ENCODE results near the gene GARIN1A. TPM values are rescaled to one million over a fixed set of nuclear protein-coding genes. Genes with fewer than 3 reads are reported as not detected.

GARIN1A gene
- total and polyA plus RNA-seq, 10 of the 15 experiments (the other 5 are each of a cell fraction or from before 2014, with no cell fraction given) = 0.04 to 0.43 (median 0.23) TPM; not detected in 1

DNA sequence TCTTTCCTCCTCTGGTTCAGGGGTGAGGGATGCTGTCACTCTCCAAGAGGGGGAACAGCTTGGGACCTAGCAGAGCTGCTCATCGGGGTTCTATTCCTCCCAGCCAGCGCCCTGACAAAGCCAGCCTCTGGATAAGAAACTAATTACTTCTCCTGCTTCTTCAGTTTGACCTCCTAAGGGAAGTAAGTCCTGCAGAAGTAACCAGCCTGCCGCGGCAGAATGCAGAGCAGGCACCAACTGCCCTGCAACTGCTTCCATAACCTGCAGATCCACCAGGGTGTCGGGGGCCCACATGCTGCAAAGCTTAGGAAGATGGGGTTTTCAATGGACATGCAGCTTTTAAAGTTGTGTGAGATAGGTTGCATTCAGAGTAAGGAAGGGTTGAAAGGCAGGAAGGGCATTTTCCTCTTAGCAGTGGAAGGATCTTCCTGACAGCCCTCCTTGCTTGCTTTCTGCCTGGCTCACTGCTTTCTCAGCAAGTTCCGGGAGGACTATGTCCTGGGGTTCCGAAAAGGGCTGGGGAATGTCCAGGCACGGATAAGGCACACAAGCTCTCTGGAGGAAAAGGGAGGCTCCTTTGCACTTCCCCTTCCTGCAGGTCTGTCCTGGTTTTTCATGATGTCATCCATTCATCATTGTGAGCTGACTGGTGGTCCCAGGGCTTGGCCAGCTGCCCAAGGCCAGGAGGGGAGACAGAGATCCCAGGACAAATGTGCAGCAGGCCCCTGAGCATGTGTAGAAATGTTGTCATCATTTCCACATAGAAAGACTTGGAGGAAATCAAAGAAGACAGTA is 42.8 kb downstream of the GARIN1A start (continued):
- TF ChIP-seq ZBTB33 (IDR thresholded peaks at IDR 0.05) = no peak
- TF ChIP-seq CBX3 (IDR thresholded peaks at IDR 0.05; ENCODE audit: borderline replicate concordance, low read depth) = no peak
- no peak for TF ChIP-seq MXI1 (IDR thresholded peaks at IDR 0.05; ENCODE audit: low read depth, low read length)
- TF ChIP-seq ZNF384 (IDR thresholded peaks at IDR 0.05; ENCODE audit: borderline replicate concordance, low read depth, low read length) = no peak
- TF ChIP-seq, protein P1, sequence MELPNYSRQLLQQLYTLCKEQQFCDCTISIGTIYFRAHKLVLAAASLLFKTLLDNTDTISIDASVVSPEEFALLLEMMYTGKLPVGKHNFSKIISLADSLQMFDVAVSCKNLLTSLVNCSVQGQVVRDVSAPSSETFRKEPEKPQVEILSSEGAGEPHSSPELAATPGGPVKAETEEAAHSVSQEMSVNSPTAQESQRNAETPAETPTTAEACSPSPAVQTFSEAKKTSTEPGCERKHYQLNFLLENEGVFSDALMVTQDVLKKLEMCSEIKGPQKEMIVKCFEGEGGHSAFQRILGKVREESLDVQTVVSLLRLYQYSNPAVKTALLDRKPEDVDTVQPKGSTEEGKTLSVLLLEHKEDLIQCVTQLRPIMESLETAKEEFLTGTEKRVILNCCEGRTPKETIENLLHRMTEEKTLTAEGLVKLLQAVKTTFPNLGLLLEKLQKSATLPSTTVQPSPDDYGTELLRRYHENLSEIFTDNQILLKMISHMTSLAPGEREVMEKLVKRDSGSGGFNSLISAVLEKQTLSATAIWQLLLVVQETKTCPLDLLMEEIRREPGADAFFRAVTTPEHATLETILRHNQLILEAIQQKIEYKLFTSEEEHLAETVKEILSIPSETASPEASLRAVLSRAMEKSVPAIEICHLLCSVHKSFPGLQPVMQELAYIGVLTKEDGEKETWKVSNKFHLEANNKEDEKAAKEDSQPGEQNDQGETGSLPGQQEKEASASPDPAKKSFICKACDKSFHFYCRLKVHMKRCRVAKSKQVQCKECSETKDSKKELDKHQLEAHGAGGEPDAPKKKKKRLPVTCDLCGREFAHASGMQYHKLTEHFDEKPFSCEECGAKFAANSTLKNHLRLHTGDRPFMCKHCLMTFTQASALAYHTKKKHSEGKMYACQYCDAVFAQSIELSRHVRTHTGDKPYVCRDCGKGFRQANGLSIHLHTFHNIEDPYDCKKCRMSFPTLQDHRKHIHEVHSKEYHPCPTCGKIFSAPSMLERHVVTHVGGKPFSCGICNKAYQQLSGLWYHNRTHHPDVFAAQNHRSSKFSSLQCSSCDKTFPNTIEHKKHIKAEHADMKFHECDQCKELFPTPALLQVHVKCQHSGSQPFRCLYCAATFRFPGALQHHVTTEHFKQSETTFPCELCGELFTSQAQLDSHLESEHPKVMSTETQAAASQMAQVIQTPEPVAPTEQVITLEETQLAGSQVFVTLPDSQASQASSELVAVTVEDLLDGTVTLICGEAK (IDR thresholded peaks at IDR 0.05; ENCODE audit: borderline replicate concordance) = no peak
- TF ChIP-seq CREM (IDR thresholded peaks at IDR 0.05; ENCODE audit: low read depth) = no peak
- TF ChIP-seq HDAC2 (IDR thresholded peaks at IDR 0.05) = no peak

All from GM12878 (cell line).